GM12874 (cell line): ENCODE measurements around the gene DNAJC1.

Experiments
- TF ChIP-seq, protein P1 (sequence below): IDR thresholded peaks from 2 replicates; pipeline ENCODE4 v1.5.1; 2011; ENCODE audit warnings: low read depth, mild to moderate bottlenecking, control low read depth, low read length, moderate library complexity; ENCODE audit not compliant: insufficient read depth

The DNAJC1 gene

DNA sequence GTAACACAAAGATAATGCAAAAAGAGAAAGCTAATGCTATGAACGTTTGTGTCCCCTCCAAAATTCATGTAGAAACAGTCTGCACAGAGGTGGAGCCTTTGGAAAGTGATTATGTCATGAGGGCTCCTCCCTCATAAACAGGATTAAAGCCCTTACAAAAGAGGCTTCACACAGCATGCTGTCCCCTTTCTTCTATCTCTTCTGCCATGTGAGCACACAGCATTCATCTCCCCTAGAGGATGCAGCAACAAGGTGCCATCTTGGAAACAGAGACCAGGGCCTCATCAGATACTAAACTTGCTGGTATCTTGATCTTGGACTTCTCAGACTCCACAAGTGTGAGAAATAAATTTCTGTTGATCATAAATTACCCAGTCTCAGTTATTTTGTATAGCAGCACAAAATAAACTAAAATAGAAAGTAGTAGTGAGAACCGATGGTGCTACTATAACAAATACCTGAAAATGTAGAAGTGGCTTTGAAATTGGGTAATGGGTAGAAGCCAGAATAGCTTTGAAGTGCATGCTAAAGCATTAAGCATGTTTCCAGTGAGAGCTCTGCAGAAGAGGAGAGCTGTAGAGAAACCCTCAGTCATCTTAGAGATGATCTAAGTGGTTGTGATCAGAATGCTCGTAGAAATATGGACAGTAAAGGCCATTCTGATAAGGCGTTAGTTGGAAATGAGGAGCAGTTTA, 108.7 kb downstream of the DNAJC1 start:
- TF ChIP-seq, protein P1, sequence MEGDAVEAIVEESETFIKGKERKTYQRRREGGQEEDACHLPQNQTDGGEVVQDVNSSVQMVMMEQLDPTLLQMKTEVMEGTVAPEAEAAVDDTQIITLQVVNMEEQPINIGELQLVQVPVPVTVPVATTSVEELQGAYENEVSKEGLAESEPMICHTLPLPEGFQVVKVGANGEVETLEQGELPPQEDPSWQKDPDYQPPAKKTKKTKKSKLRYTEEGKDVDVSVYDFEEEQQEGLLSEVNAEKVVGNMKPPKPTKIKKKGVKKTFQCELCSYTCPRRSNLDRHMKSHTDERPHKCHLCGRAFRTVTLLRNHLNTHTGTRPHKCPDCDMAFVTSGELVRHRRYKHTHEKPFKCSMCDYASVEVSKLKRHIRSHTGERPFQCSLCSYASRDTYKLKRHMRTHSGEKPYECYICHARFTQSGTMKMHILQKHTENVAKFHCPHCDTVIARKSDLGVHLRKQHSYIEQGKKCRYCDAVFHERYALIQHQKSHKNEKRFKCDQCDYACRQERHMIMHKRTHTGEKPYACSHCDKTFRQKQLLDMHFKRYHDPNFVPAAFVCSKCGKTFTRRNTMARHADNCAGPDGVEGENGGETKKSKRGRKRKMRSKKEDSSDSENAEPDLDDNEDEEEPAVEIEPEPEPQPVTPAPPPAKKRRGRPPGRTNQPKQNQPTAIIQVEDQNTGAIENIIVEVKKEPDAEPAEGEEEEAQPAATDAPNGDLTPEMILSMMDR: no peak

GRCh38 chr10:21891439-21891838, 112.1 kb downstream of the DNAJC1 start:
- TF ChIP-seq, protein P1: no peak

- TF ChIP-seq, protein P1: no peak
These were observed 113.9 kb downstream of the DNAJC1 start for GRCh38 chr10:21889477-21890275.

DNA sequence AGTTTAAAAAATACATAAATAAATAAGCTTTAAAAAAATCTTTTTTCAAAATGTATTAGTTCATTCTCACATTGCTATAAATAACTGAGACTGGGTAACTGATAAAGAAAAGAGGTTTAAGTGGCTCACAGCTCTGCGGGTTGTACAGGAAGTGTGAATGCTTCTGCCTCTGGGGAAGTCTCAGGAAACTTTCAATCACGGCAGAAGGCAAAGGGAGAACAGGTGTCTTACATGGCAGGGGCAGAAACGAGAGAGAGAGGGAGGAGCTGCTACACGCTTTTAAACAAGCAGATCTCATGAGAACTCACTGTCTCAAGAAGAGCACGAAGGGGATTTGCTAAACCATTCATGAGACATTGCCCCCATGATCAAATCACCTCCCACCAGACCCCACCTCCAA, 114.6 kb downstream of the DNAJC1 start:
- TF ChIP-seq, protein P1: no peak

- TF ChIP-seq, protein P1: no peak
These were observed 117.6 kb downstream of the DNAJC1 start for GRCh38 chr10:21885940-21886339.

DNA sequence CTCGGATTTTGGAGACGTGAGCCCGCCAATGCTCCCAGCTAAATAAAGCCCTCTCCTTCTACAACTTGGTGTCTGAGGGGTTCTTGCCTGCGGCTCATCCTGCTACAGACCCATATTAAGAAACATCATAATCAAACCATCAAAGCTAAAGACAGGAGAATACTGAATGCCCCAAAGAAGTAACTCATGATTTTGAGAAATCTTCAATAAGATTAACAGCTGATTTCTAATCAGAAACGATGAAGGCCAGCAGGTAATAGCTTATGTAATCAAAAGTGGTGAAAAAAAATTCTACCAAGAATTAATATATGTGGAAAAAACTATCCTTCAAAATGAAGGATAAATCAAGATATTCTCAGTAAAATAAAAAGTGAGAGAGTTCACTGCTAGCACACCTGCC, 130.3 kb downstream of the DNAJC1 start:
- TF ChIP-seq, protein P1: no peak

DNA sequence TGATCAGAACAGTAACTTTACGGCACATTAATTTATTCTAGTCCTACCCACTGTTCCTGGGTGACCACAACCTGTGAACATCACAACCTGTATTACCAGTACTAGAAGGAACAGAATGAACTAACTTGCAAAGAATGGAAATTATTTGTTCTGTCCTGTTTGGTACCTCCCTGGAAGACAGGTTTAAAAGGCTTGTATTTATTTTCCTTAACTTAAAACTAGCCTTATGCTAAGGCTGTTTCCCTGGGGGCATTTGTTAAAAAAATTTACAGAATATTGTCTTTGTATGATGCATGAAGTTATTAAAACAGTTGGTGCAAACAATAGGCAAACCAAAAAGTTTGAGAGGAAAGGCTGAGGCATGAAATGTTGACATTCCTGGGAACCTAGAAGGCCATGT, 132.7 kb downstream of the DNAJC1 start:
- TF ChIP-seq, protein P1: no peak
